H9 (cell line): ENCODE results near the gene AP4B1. TPM values are rescaled to one million over a fixed set of nuclear protein-coding genes. Genes with fewer than 3 reads are reported as not detected.

Experiments used
- DNase-seq: peaks from one replicate; pipeline ENCODE4 v3.0.0-alpha.2; 2017
- H2AFZ ChIP-seq: one replicate; pipeline ENCODE4 v1.6.1; 2013; ENCODE audit warnings: mild to moderate bottlenecking, low read length, control low read depth, moderate library complexity
- H2AK5ac ChIP-seq: 2 replicates; pipeline ENCODE4 v1.6.1; 2013; ENCODE audit warnings: low read length, control low read depth, mixed read lengths; ENCODE audit not compliant: insufficient read length
- H2BK120ac ChIP-seq: one replicate; pipeline ENCODE4 v1.6.1; 2013; ENCODE audit warnings: low read depth, mild to moderate bottlenecking, low read length, control low read depth, inconsistent platforms; ENCODE audit not compliant: poor library complexity, severe bottlenecking
- H2BK12ac ChIP-seq: 2 replicates; pipeline ENCODE4 v1.6.1; 2013; ENCODE audit warnings: low read length, control low read depth, mixed read lengths, low read depth; ENCODE audit not compliant: insufficient read length
- H2BK15ac ChIP-seq: 2 replicates; pipeline ENCODE4 v1.6.1; 2013; ENCODE audit warnings: low read depth, low read length, control low read depth
- H2BK20ac ChIP-seq: one replicate; pipeline ENCODE4 v1.6.1; 2013; ENCODE audit warnings: low read depth, mild to moderate bottlenecking, low read length, control low read depth, inconsistent platforms; ENCODE audit not compliant: poor library complexity, severe bottlenecking
- H2BK5ac ChIP-seq: 2 replicates; pipeline ENCODE4 v1.6.1; 2013; ENCODE audit warnings: low read length, control low read depth, mixed read lengths; ENCODE audit not compliant: insufficient read length
- H3K14ac ChIP-seq: 2 replicates; pipeline ENCODE4 v1.6.1; 2013; ENCODE audit warnings: low read length, control low read depth; ENCODE audit not compliant: insufficient read depth
- H3K18ac ChIP-seq: 2 replicates; pipeline ENCODE4 v1.6.1; 2013; ENCODE audit warnings: low read depth, mild to moderate bottlenecking, mixed read lengths, low read length, control low read depth; ENCODE audit not compliant: insufficient read length
- H3K23ac ChIP-seq: 2 replicates; pipeline ENCODE4 v1.6.1; 2013; ENCODE audit warnings: low read length, control low read depth, mixed read lengths, low read depth; ENCODE audit not compliant: insufficient read length
- H3K23me2 ChIP-seq: 2 replicates; pipeline ENCODE4 v1.6.1; 2013; ENCODE audit warnings: low read depth, mild to moderate bottlenecking, mixed read lengths, low read length, control low read depth; ENCODE audit not compliant: insufficient read length, poor library complexity, severe bottlenecking
- H3K27ac ChIP-seq: 2 replicates; pipeline ENCODE4 v1.5.1; 2013; ENCODE audit warnings: low read length, control low read depth, mixed read lengths, low read depth; ENCODE audit not compliant: insufficient read length
- H3K27me3 ChIP-seq: 2 replicates; pipeline ENCODE4 v1.6.1; 2013; ENCODE audit warnings: low read length, control low read depth, inconsistent platforms; ENCODE audit not compliant: insufficient read depth
- H3K4ac ChIP-seq: 2 replicates; pipeline ENCODE4 v1.6.1; 2013; ENCODE audit warnings: low read depth, mild to moderate bottlenecking, control low read depth, inconsistent platforms, low read length, moderate library complexity
- H3K4me1 ChIP-seq: 2 replicates; pipeline ENCODE4 v1.6.1; 2013; ENCODE audit warnings: low read length, control low read depth, inconsistent platforms; ENCODE audit not compliant: insufficient read depth
- H3K4me2 ChIP-seq: 2 replicates; pipeline ENCODE4 v1.6.1; 2013; ENCODE audit warnings: low read length, control low read depth, mixed read lengths; ENCODE audit not compliant: insufficient read length, insufficient read depth
- H3K56ac ChIP-seq: 2 replicates; pipeline ENCODE4 v1.6.1; 2013; ENCODE audit warnings: low read depth, mild to moderate bottlenecking, mixed read lengths, low read length, control low read depth; ENCODE audit not compliant: insufficient read length
- H3K79me1 ChIP-seq: 2 replicates; pipeline ENCODE4 v1.6.1; 2013; ENCODE audit warnings: low read depth, mild to moderate bottlenecking, moderate library complexity, low read length, control low read depth, inconsistent platforms; ENCODE audit not compliant: insufficient read depth, poor library complexity, severe bottlenecking
- H3K79me2 ChIP-seq: 2 replicates; pipeline ENCODE4 v1.6.1; 2013; ENCODE audit warnings: low read length, control low read depth, inconsistent platforms; ENCODE audit not compliant: insufficient read depth
- H3K9ac ChIP-seq: 2 replicates; pipeline ENCODE4 v1.6.1; 2013; ENCODE audit warnings: low read length, control low read depth, mixed read lengths; ENCODE audit not compliant: insufficient read length; ENCODE audit errors: extremely low read depth
- H3K9me3 ChIP-seq: one replicate; pipeline ENCODE4 v1.6.1; 2013; ENCODE audit warnings: low read depth, low read length, inconsistent platforms; ENCODE audit not compliant: control insufficient read depth
- H3T11ph ChIP-seq: one replicate; pipeline ENCODE4 v1.6.1; 2013; ENCODE audit warnings: mild to moderate bottlenecking, low read length, control low read depth, inconsistent platforms
- H4K20me1 ChIP-seq: one replicate; pipeline ENCODE4 v1.6.1; 2013; ENCODE audit not compliant: control insufficient read depth, insufficient read length, insufficient read depth
- H4K5ac ChIP-seq: 2 replicates; pipeline ENCODE4 v1.6.1; 2013; ENCODE audit warnings: low read depth, mild to moderate bottlenecking, mixed read lengths, low read length, control low read depth; ENCODE audit not compliant: insufficient read length
- H4K8ac ChIP-seq: replicated peaks from 2 replicates; pipeline ENCODE4 v1.6.1; 2013; ENCODE audit warnings: low read length, control low read depth, mixed read lengths, low read depth; ENCODE audit not compliant: insufficient read length
- H4K91ac ChIP-seq: 2 replicates; pipeline ENCODE4 v1.6.1; 2013; ENCODE audit warnings: low read depth, mild to moderate bottlenecking, moderate library complexity, mixed read lengths, low read length, control low read depth; ENCODE audit not compliant: insufficient read length
- H3K27ac Mint-ChIP-seq, 3 experiments: 2 replicates in 2 of 3; 3 replicates in 1 of 3; pipeline ENCODE4 v1.8.0; 2020 to 2021; ENCODE audit warnings: mixed read lengths in 3 of 3, mild to moderate bottlenecking in 1 of 3, moderate library complexity in 1 of 3
- H3K27me3 Mint-ChIP-seq: 2 replicates; pipeline ENCODE4 v1.8.0; 2021; ENCODE audit warnings: low read depth, mild to moderate bottlenecking, moderate library complexity, mixed read lengths
- H3K36me3 Mint-ChIP-seq, 3 experiments: 2 replicates in 2 of 3; 3 replicates in 1 of 3; pipeline ENCODE4 v1.8.0; 2020 to 2021; ENCODE audit warnings: low read depth in 3 of 3, mixed read lengths in 3 of 3; ENCODE audit not compliant: insufficient read depth in 1 of 3
- H3K4me1 Mint-ChIP-seq, 2 experiments: 2 replicates each; pipeline ENCODE4 v1.8.0; 2020; ENCODE audit warnings: mixed read lengths in 2 of 2
- H3K4me3 Mint-ChIP-seq, 2 experiments: 2 replicates in 1 of 2; 3 replicates in 1 of 2; pipeline ENCODE4 v1.8.0; 2020 to 2021; ENCODE audit warnings: mild to moderate bottlenecking in 2 of 2, mixed read lengths in 2 of 2, moderate library complexity in 1 of 2
- H3K9me3 Mint-ChIP-seq, 2 experiments: 2 replicates in 1 of 2; 3 replicates in 1 of 2; pipeline ENCODE4 v1.8.0; 2020; ENCODE audit warnings: mild to moderate bottlenecking in 2 of 2, mixed read lengths in 2 of 2, moderate library complexity in 1 of 2
- WGBS: extraction: QIAGEN DNeasy Blood & Tissue Kit; methylation state at CpG from one replicate; pipeline ENCODE4 v1.1.7; 2013; ENCODE audit warnings: missing lambda C conversion rate, low lambda C conversion rate, mixed read lengths; ENCODE audit not compliant: insufficient read length; ENCODE audit errors: extremely low coverage; 5-methylcytosine and 5-hydroxymethylcytosine counted together
- total RNA-seq: library from RNA; stranded (reverse); gene quantifications from 2 replicates; pipeline ENCODE4 v1.2.1, GENCODE V29; 2021
- TF ChIP-seq, protein P1 (sequence below): fragments of 200-600 bp; sonication (generic); conservative IDR thresholded peaks from 3 replicates; pipeline ENCODE4 v1.8.0; 2021; ENCODE audit warnings: antibody characterized with exemption, mild to moderate bottlenecking

AP4B1 gene
- total RNA-seq, 1 experiment from 2014 or later, result 19.3 TPM

DNA sequence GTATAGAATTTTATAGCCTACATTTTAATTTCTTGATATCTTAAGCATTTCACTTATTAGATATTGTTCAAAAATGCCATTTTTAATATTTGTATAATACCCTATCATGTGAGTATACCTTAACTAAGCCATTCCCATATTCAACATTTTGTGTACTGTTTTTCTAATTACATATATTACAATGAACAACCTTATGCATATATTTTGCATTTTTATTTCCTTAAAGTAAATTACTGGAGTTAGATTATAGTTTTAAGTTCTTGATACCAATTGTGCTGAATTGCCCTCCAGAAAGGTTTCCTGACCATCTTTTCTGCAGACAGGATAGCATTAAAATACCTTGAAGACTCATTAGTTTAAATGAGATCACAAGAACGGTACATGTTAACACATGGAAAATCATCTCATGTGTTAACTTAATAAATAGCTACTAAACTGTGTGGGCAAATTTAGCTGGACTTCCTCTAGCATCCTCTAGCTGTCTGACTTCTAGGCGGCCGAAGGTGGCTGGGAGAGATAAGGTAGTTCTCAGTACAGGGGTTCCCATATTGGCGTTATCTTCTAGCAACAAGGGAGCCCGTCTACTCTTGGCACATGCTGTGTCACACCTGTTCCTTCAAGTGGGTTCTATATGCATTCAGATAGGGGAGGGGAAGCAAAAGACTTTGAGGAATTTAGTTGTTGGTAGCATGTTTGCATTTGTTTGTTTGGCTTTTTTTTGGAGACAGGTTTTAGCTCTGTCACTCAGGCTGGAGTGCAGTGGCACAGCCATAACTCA is 9.5 kb upstream of the AP4B1 start:
- Mint-ChIP-seq H3K4me1 (peaks cover 3% of the 10 kb centered on the region in 2 experiments; a peak in 1 of 4 replicates), H3K27ac (no peak overlapping the region), H3K9me3 (no peaks in the 10 kb centered on the region), H3K4me3 (no peak overlapping the region), H3K36me3 (peaks cover 5 to 23% (median 22%) of the 10 kb centered on the region in 3 experiments; a peak in 6 of 7 replicates), H3K27me3 (peaks cover 6% of the 10 kb centered on the region)
- TF ChIP-seq, protein P1, sequence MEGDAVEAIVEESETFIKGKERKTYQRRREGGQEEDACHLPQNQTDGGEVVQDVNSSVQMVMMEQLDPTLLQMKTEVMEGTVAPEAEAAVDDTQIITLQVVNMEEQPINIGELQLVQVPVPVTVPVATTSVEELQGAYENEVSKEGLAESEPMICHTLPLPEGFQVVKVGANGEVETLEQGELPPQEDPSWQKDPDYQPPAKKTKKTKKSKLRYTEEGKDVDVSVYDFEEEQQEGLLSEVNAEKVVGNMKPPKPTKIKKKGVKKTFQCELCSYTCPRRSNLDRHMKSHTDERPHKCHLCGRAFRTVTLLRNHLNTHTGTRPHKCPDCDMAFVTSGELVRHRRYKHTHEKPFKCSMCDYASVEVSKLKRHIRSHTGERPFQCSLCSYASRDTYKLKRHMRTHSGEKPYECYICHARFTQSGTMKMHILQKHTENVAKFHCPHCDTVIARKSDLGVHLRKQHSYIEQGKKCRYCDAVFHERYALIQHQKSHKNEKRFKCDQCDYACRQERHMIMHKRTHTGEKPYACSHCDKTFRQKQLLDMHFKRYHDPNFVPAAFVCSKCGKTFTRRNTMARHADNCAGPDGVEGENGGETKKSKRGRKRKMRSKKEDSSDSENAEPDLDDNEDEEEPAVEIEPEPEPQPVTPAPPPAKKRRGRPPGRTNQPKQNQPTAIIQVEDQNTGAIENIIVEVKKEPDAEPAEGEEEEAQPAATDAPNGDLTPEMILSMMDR, result no peak
- no peak overlapping the region for H3T11ph ChIP-seq
- no peak overlapping the region for H3K4ac ChIP-seq
- H3K9me3 ChIP-seq, result no peaks in the 10 kb centered on the region
- H3K4me2 ChIP-seq, result no peak overlapping the region
- H3K4me1 ChIP-seq, result no peaks in the 10 kb centered on the region
- no peaks in the 10 kb centered on the region for H4K20me1 ChIP-seq
- no peak overlapping the region for H4K8ac ChIP-seq
- H3K23ac ChIP-seq, result no peak overlapping the region
- H2BK5ac ChIP-seq, result no peak overlapping the region
- H2BK120ac ChIP-seq, result no peak overlapping the region
- no peak overlapping the region for H4K91ac ChIP-seq
- no peak overlapping the region for H2AK5ac ChIP-seq
- H3K79me2 ChIP-seq, result no peaks in the 10 kb centered on the region
- WGBS, result no CpG with 5 or more reads among the region's 5 CpGs
- H3K23me2 ChIP-seq, result no peaks in the 10 kb centered on the region
- no peaks in the 10 kb centered on the region for H3K79me1 ChIP-seq
- H3K14ac ChIP-seq, result no peak overlapping the region
- H3K27ac ChIP-seq, result no peak overlapping the region
- no peak overlapping the region for H3K18ac ChIP-seq
- H3K27me3 ChIP-seq, result no peaks in the 10 kb centered on the region
- DNase-seq, result no peak
- H2BK15ac ChIP-seq, result no peak overlapping the region
- H3K9ac ChIP-seq, result no peak overlapping the region
- H4K5ac ChIP-seq, result no peak overlapping the region
- H3K56ac ChIP-seq, result no peak overlapping the region
- no peak overlapping the region for H2BK12ac ChIP-seq
- H2AFZ ChIP-seq, result no peak overlapping the region
- no peak overlapping the region for H2BK20ac ChIP-seq
